ENCODE data around the gene MRPL58. TPM values are rescaled to one million over a fixed set of nuclear protein-coding genes. Genes with fewer than 3 reads are reported as not detected.
"Not testable (repeated sequence)": the region's sequence is repeated elsewhere in the genome, so short reads cannot be mapped to it uniquely, and the experiment has no call there.

Gene MRPL58
- total RNA-seq, 2 experiments from 2014 or later = 41.2 to 46.2 TPM

- no peak overlapping the region for H3K4me3 Mint-ChIP-seq
- POLR2A ChIA-PET = no interaction called here
- H3K36me3 Mint-ChIP-seq (ENCODE audit: low read depth) = no peaks in the 10 kb centered on the region
- H3K9me3 Mint-ChIP-seq = no peaks in the 10 kb centered on the region
- peaks cover 8% of the 10 kb centered on the region for H3K4me1 Mint-ChIP-seq
- CTCF ChIA-PET = interaction anchor here (0.6 to 2.2 kb wide), 3 partner anchors 17 to 1190 kb away, joined by 3 to 6 read pairs (median 5); no protein-coding TSS in a partner anchor
- DNase-seq = no peak
- H3K27ac Mint-ChIP-seq = no peak overlapping the region
- H3K27me3 Mint-ChIP-seq = peaks cover 25% of the 10 kb centered on the region
Observed at GRCh38 chr17:74992223-74992622, 20.2 kb upstream of the MRPL58 start.

GRCh38 chr17:74994440-74994839 lies 18.0 kb upstream of the MRPL58 start:
- peaks cover 16% of the 10 kb centered on the region for H3K4me1 Mint-ChIP-seq
- no peaks in the 10 kb centered on the region for H3K9me3 Mint-ChIP-seq
- H3K27me3 Mint-ChIP-seq = peaks cover 11% of the 10 kb centered on the region
- no peak for DNase-seq
- H3K27ac Mint-ChIP-seq = no peak overlapping the region
- H3K4me3 Mint-ChIP-seq = no peak overlapping the region
- CTCF ChIA-PET = interaction anchor here (0.6 to 3.2 kb wide), 5 partner anchors 10 to 120 kb away, joined by 3 to 11 read pairs (median 3); partner anchors contain the start of gene MRPL58
- H3K36me3 Mint-ChIP-seq (ENCODE audit: low read depth) = no peaks in the 10 kb centered on the region
- POLR2A ChIA-PET = no interaction called here

- DNase-seq = no peak
- H3K27me3 Mint-ChIP-seq = peaks cover 6% of the 10 kb centered on the region
- no peak overlapping the region for H3K27ac Mint-ChIP-seq
- peaks cover 12% of the 10 kb centered on the region for H3K4me1 Mint-ChIP-seq
- no peak overlapping the region for H3K4me3 Mint-ChIP-seq
- POLR2A ChIA-PET = interaction anchor here (0.7 kb wide), 1 partner anchor 385 kb away, joined by 6 read pairs; no protein-coding TSS in a partner anchor
- no peaks in the 10 kb centered on the region for H3K9me3 Mint-ChIP-seq
- CTCF ChIA-PET = interaction anchor here (2.2 to 3.2 kb wide), 2 partner anchors 11 to 16 kb away, joined by 6 to 11 read pairs; partner anchors contain the start of gene MRPL58
- H3K36me3 Mint-ChIP-seq (ENCODE audit: low read depth) = no peaks in the 10 kb centered on the region
Observed at GRCh38 chr17:74995847-74996246, 16.6 kb upstream of the MRPL58 start.

- Mint-ChIP-seq H3K27me3 (peaks cover 2% of the 10 kb centered on the region), H3K36me3 (ENCODE audit: low read depth) (no peaks in the 10 kb centered on the region), H3K4me1 (peaks cover 12% of the 10 kb centered on the region), H3K4me3 (no peak overlapping the region), H3K27ac (no peak overlapping the region), H3K9me3 (no peaks in the 10 kb centered on the region)
- no peak for DNase-seq
- CTCF ChIA-PET = interaction anchor here (0.9 to 2.2 kb wide), 4 partner anchors 10 to 37 kb away, joined by 3 to 13 read pairs (median 4); partner anchors contain the start of gene MRPL58
- POLR2A ChIA-PET = no interaction called here
Observed at GRCh38 chr17:74998783-74999182, 13.7 kb upstream of the MRPL58 start.

- peaks cover 12% of the 10 kb centered on the region for H3K4me1 Mint-ChIP-seq
- CTCF ChIA-PET = interaction anchor here (1.0 to 2.2 kb wide), 5 partner anchors 9 to 38 kb away, joined by 3 to 13 read pairs (median 4); partner anchors contain the start of gene MRPL58
Observed at GRCh38 chr17:74999523-74999922, 12.9 kb upstream of the MRPL58 start.

GRCh38 chr17:75001915-75002843 lies 10.3 kb upstream of the MRPL58 start:
- CTCF ChIA-PET = no interaction called here
- POLR2A ChIA-PET = interaction anchor here (0.6 kb wide), 1 partner anchor 84 kb away, joined by 6 read pairs; no protein-coding TSS in a partner anchor
- no peak for DNase-seq
- no peak overlapping the region for H3K27ac Mint-ChIP-seq
- peaks cover 2% of the 10 kb centered on the region for H3K27me3 Mint-ChIP-seq
- peaks cover 12% of the 10 kb centered on the region for H3K4me1 Mint-ChIP-seq
- no peak overlapping the region for H3K4me3 Mint-ChIP-seq
- H3K9me3 Mint-ChIP-seq = no peaks in the 10 kb centered on the region
- H3K36me3 Mint-ChIP-seq (ENCODE audit: low read depth) = no peaks in the 10 kb centered on the region

More at GRCh38 chr17:74999523-74999922, 12.9 kb upstream of the MRPL58 start:
- Mint-ChIP-seq H3K36me3 (ENCODE audit: low read depth) (no peaks in the 10 kb centered on the region), H3K27ac (no peak overlapping the region), H3K27me3 (peaks cover 2% of the 10 kb centered on the region), H3K9me3 (no peaks in the 10 kb centered on the region), H3K4me3 (no peak overlapping the region)
- POLR2A ChIA-PET = interaction anchor here (0.6 kb wide), 1 partner anchor 66 kb away, joined by 5 read pairs; no protein-coding TSS in a partner anchor
- no peak for DNase-seq

- peaks cover 2% of the 10 kb centered on the region for H3K27me3 Mint-ChIP-seq
- H3K9me3 Mint-ChIP-seq = no peaks in the 10 kb centered on the region
- H3K27ac Mint-ChIP-seq = no peak overlapping the region
- no peak for DNase-seq
- ChIA-PET POLR2A (no interaction called here), CTCF (interaction anchor here (0.6 to 1.1 kb wide), 2 partner anchors 16 to 20 kb away, joined by 3 to 5 read pairs; partner anchors contain the start of gene CDR2L)
- no peak overlapping the region for H3K4me3 Mint-ChIP-seq
- no peaks in the 10 kb centered on the region for H3K36me3 Mint-ChIP-seq (ENCODE audit: low read depth)
- H3K4me1 Mint-ChIP-seq = peaks cover 10% of the 10 kb centered on the region
Observed at GRCh38 chr17:75003070-75003956, 9.2 kb upstream of the MRPL58 start.

- no peaks in the 10 kb centered on the region for H3K9me3 Mint-ChIP-seq
- no peak overlapping the region for H3K4me3 Mint-ChIP-seq
- no peaks in the 10 kb centered on the region for H3K36me3 Mint-ChIP-seq (ENCODE audit: low read depth)
- no peak for DNase-seq
- peaks cover 2% of the 10 kb centered on the region for H3K27me3 Mint-ChIP-seq
- ChIA-PET POLR2A (no interaction called here), CTCF (interaction anchor here (0.6 to 1.1 kb wide), 3 partner anchors 9 to 19 kb away, joined by 3 to 5 read pairs (median 3); partner anchors contain the start of gene CDR2L)
- H3K27ac Mint-ChIP-seq = no peak overlapping the region
- peaks cover 4% of the 10 kb centered on the region for H3K4me1 Mint-ChIP-seq
Observed at GRCh38 chr17:75003957-75004355, 8.5 kb upstream of the MRPL58 start.

GRCh38 chr17:75004371-75004770 lies 8.1 kb upstream of the MRPL58 start:
- ChIA-PET CTCF (interaction anchor here (1.1 kb wide), 2 partner anchors 9 to 17 kb away, joined by 3 read pairs; partner anchors contain the start of gene CDR2L), POLR2A (interaction anchor here (0.6 kb wide), 1 partner anchor 258 kb away, joined by 3 read pairs; no protein-coding TSS in a partner anchor)
- H3K36me3 Mint-ChIP-seq (ENCODE audit: low read depth) = no peaks in the 10 kb centered on the region
- no peak overlapping the region for H3K4me3 Mint-ChIP-seq
- no peaks in the 10 kb centered on the region for H3K9me3 Mint-ChIP-seq
- no peak overlapping the region for H3K27ac Mint-ChIP-seq
- no peaks in the 10 kb centered on the region for H3K4me1 Mint-ChIP-seq
- H3K27me3 Mint-ChIP-seq = peaks cover 2% of the 10 kb centered on the region
- no peak for DNase-seq

- Mint-ChIP-seq H3K4me3 (no peak overlapping the region), H3K36me3 (ENCODE audit: low read depth) (no peaks in the 10 kb centered on the region), H3K9me3 (no peaks in the 10 kb centered on the region), H3K27me3 (peaks cover 2% of the 10 kb centered on the region), H3K27ac (peak overlapping the region; percentile 25), H3K4me1 (no peaks in the 10 kb centered on the region)
- DNase-seq = no peak
- ChIA-PET CTCF (interaction anchor here (0.6 to 1.1 kb wide), 3 partner anchors 10 to 196 kb away, joined by 3 read pairs; no protein-coding TSS in a partner anchor), POLR2A (interaction anchor here (0.6 kb wide), 1 partner anchor 257 kb away, joined by 3 read pairs; no protein-coding TSS in a partner anchor)
Observed at GRCh38 chr17:75005291-75005690, 7.2 kb upstream of the MRPL58 start.

- H3K27ac Mint-ChIP-seq; H3K36me3 Mint-ChIP-seq (ENCODE audit: low read depth); POLR2A ChIA-PET: not testable (repeated sequence)
Observed at GRCh38 chr17:75006084-75006483, 6.4 kb upstream of the MRPL58 start.

GRCh38 chr17:75006653-75007052 lies 5.8 kb upstream of the MRPL58 start:
- ChIA-PET POLR2A (no interaction called here), CTCF (interaction anchor here (0.6 to 2.0 kb wide), 3 partner anchors 11 to 43 kb away, joined by 3 to 6 read pairs (median 5); no protein-coding TSS in a partner anchor)
- no peak overlapping the region for H3K4me3 Mint-ChIP-seq

More at GRCh38 chr17:75006084-75006483, 6.4 kb upstream of the MRPL58 start:
- not testable (repeated sequence) for DNase-seq, H3K9me3 Mint-ChIP-seq, H3K4me1 Mint-ChIP-seq, H3K27me3 Mint-ChIP-seq, H3K4me3 Mint-ChIP-seq
- CTCF ChIA-PET = interaction anchor here (0.6 to 2.0 kb wide), 5 partner anchors 11 to 195 kb away, joined by 3 to 6 read pairs (median 3); no protein-coding TSS in a partner anchor

More at GRCh38 chr17:75006653-75007052, 5.8 kb upstream of the MRPL58 start:
- Mint-ChIP-seq H3K27ac (no peak overlapping the region), H3K27me3 (peaks cover 2% of the 10 kb centered on the region), H3K36me3 (ENCODE audit: low read depth) (no peaks in the 10 kb centered on the region), H3K4me1 (peaks cover 4% of the 10 kb centered on the region), H3K9me3 (no peaks in the 10 kb centered on the region)
- DNase-seq = no peak

All from activated CD4-positive, alpha-beta T cell treated with anti-CD3 and anti-CD28 coated beads, Interleukin-2, amount 10 ng/mL, durations not matched to agents 7 days and 5 days (primary cell).